Ureter (tissue), 1 donor: ENCODE measurements around the gene SYNPO2L. TPM values are rescaled to one million over a fixed set of nuclear protein-coding genes. Genes with fewer than 3 reads are reported as not detected.
"Not testable (repeated sequence)": the region's sequence is repeated elsewhere in the genome, so short reads cannot be mapped to it uniquely, and the experiment has no call there.

Experiments
- DNase-seq: peaks from one replicate; pipeline ENCODE4 v3.0.0-alpha.2; 2020; ENCODE audit warnings: low spot score
- total RNA-seq: library from RNA; stranded (reverse); gene quantifications from one replicate; pipeline ENCODE4 v1.2.4, GENCODE V29; 2023
- donor health status: DM: yes; HTN: yes; CAD: no.

SYNPO2L gene
- total RNA-seq, 1 donor from 2014 or later, result 0.29 TPM

- no peak for DNase-seq
Measured at GRCh38 chr10:73623056-73623455, 32.8 kb downstream of the SYNPO2L start.

DNA sequence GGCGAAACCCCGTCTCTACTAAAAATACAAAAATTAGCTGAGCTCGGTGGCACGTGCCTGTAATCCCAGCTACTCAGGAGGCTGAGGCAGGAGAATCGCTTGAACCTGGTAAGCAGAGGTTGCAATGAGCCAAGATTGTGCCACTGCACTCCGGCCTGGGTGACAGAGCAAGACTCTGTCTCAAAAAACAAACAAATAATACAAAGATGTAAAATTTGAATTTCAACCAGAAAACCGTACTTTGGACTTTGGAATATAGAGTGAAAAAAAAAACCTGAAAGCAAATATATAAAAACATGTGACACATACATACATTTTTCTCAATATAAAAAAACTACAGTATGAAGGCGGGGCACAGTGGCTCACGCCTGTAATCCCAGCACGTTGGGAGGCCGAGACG lies 34.9 kb downstream of the SYNPO2L start:
- DNase-seq, result not testable (repeated sequence)

GRCh38 chr10:73617143-73617542 lies 38.7 kb downstream of the SYNPO2L start:
- not testable (repeated sequence) for DNase-seq

DNA sequence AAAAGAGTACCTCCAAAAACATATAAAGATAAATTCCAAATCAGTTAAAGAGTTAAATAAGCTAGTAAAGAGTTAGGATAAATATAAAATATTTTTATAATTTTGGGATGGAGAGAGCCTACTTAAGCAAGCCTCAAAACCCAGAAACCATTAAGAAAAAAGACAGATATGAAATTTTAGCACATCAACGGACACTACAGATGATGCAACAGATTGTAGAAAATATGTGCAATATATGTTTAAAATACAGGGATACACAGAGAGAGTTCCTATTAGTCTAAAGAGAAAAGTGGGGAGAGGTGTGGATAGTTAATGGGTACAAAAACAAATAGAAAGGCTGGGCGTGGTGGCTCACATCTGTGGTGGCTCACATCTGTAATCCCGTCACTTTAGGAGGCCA lies 41.1 kb downstream of the SYNPO2L start:
- DNase-seq, result no peak

DNA sequence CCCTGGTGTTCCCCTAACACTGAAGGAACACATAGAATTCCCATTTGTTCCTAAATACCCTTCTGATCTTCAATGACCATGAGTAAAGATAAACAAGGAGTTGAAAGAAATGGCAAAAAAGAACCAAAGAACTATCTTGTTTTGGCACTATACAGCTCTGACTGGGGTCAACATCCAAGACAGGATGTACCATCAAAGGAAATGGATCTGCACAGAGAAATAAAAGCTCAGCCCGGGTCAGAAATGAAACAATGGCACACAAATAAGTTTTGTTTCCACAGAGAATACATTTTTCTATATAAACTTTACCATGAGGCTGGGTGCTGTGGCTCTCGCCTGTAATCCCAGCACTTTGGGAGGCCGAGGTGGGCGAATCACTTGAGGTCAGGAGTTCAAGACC lies 46.7 kb downstream of the SYNPO2L start:
- DNase-seq, result no peak

DNA sequence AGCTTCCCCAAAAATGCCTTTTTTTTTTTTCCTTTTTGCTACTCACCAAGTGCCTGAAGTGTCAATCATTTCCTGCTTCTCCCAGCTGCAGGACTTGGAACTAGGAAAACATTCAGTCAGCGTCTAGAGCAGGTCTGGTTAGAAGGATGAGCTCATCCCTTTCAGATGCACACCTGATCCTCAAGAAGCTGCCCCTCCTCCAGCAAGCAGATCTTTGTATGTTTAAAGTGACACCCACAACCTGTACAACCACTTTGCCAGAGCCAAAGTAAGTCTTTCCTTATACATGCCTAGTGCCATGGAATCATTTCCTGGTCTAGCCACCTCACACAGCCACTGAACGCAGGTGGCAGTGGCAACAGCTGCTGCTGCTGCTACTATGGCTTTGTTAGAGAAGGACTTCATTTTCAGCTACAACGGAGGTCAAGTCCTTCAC lies 54.3 kb downstream of the SYNPO2L start:
- peak; percentile 76 for DNase-seq

GRCh38 chr10:73597346-73597745 lies 58.5 kb downstream of the SYNPO2L start:
- DNase-seq, result no peak

Other genes starting within 250 kb of the SYNPO2L start
- 144 TPM for gene ANXA7, start 242.0 kb downstream of the SYNPO2L start, total RNA-seq
- gene MSS51, start 222.5 kb downstream of the SYNPO2L start, total RNA-seq, result 3.0 TPM
- gene PPP3CB, start 160.0 kb downstream of the SYNPO2L start, total RNA-seq, result 47.1 TPM
- 124 TPM for gene USP54, start 64.7 kb downstream of the SYNPO2L start, total RNA-seq
- gene MYOZ1, start 14.6 kb downstream of the SYNPO2L start, total RNA-seq, result 0.91 TPM
- gene AGAP5, start 42.1 kb upstream of the SYNPO2L start, total RNA-seq, result 17.7 TPM
- 87.5 TPM for gene SEC24C, start 88.3 kb upstream of the SYNPO2L start, total RNA-seq
- gene CHCHD1, start 126.0 kb upstream of the SYNPO2L start, total RNA-seq, result 14.9 TPM
- 129 TPM for gene ZSWIM8, start 129.6 kb upstream of the SYNPO2L start, total RNA-seq
- gene NDST2, start 155.6 kb upstream of the SYNPO2L start, total RNA-seq, result 37.5 TPM
- gene CAMK2G, start 218.5 kb upstream of the SYNPO2L start, total RNA-seq, result 80.5 TPM